ENCODE measurements around the gene FBXL7.

DNA sequence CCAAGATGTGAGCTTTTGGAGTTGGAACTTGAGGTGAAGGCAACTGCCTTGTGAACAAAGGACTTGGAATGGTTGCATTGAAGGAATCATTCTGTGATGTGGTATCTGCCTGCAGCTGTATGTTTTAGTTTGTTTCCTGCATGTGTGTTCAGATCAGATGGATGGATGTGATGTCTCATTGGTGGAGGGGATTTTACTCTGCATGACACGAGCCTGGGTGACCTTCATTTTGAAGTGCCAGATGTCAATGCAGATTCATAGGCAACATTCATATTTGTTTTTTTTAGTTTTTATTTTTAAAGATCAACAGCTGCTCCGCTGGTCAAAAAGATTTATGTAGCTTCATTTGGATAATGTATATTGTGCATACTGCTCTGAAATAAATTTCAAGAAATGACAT, 13.5 kb downstream of the FBXL7 start:
- TF ChIP-seq, protein P1, sequence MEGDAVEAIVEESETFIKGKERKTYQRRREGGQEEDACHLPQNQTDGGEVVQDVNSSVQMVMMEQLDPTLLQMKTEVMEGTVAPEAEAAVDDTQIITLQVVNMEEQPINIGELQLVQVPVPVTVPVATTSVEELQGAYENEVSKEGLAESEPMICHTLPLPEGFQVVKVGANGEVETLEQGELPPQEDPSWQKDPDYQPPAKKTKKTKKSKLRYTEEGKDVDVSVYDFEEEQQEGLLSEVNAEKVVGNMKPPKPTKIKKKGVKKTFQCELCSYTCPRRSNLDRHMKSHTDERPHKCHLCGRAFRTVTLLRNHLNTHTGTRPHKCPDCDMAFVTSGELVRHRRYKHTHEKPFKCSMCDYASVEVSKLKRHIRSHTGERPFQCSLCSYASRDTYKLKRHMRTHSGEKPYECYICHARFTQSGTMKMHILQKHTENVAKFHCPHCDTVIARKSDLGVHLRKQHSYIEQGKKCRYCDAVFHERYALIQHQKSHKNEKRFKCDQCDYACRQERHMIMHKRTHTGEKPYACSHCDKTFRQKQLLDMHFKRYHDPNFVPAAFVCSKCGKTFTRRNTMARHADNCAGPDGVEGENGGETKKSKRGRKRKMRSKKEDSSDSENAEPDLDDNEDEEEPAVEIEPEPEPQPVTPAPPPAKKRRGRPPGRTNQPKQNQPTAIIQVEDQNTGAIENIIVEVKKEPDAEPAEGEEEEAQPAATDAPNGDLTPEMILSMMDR (IDR thresholded peaks at IDR 0.05; ENCODE audit: low read length): no peak
- no peak for TF ChIP-seq EZH2 (IDR thresholded peaks at IDR 0.05; ENCODE audit: borderline replicate concordance, low read length)
